Vagina (tissue), 2 donors: Measurements from ENCODE around the gene TLCD3B.

ENCODE experiments used
- CTCF ChIP-seq, 3 experiments: fragments of 450-650 bp in 2 of 3; fragments of 200-600 bp in 1 of 3; sonication (generic) in 1 of 3; IDR thresholded peaks; one replicate each; pipeline ENCODE4 v1.5.1; 2017 to 2019; ENCODE audit warnings: antibody characterized with exemption in 3 of 3, mild to moderate bottlenecking in 2 of 3, moderate library complexity in 2 of 3
- POLR2A ChIP-seq, 2 donors: fragments of 450-650 bp; IDR thresholded peaks; one replicate each; pipeline ENCODE4 v1.6.1; 2017; ENCODE audit warnings: antibody characterized with exemption in 2 of 2, mild to moderate bottlenecking in 2 of 2, moderate library complexity in 2 of 2
- POLR2AphosphoS5 ChIP-seq, 2 donors: sonication (generic); formaldehyde crosslinking; IDR thresholded peaks; one replicate each; pipeline ENCODE4 v1.9.0; 2017; ENCODE audit warnings: antibody characterized with exemption in 2 of 2, mild to moderate bottlenecking in 2 of 2, low read depth in 1 of 2; ENCODE audit not compliant: insufficient read depth in 1 of 2

GRCh38 chr16:30032083-30032819 is 1.2 kb upstream of the TLCD3B start:
- TF ChIP-seq CTCF (IDR thresholded peaks at IDR 0.05) (peak in 1 of 3 experiments; percentile 28), POLR2A (IDR thresholded peaks at IDR 0.05) (no peak), POLR2AphosphoS5 (IDR thresholded peaks at IDR 0.05; ENCODE audit: insufficient read depth in 1 of 2, low read depth in 1 of 2) (no peak)
